HUES6 (cell line): ENCODE measurements around the gene PLS3.

Source experiments
- H3K27ac ChIP-seq: 2 replicates; pipeline ENCODE4 v1.7.0; 2013; ENCODE audit warnings: low read depth, mild to moderate bottlenecking, low read length, inconsistent platforms
- H3K27me3 ChIP-seq: 2 replicates; pipeline ENCODE4 v1.6.1; 2013; ENCODE audit warnings: low read length; ENCODE audit not compliant: control insufficient read depth, insufficient read depth
- H3K36me3 ChIP-seq: 2 replicates; pipeline ENCODE4 v1.6.1; 2013; ENCODE audit warnings: low read length; ENCODE audit not compliant: control insufficient read depth, insufficient read depth
- H3K4me1 ChIP-seq: 2 replicates; pipeline ENCODE4 v1.6.1; 2013; ENCODE audit warnings: low read length; ENCODE audit not compliant: control insufficient read depth, insufficient read depth
- H3K4me3 ChIP-seq: 2 replicates; pipeline ENCODE4 v1.5.1; 2013; ENCODE audit warnings: low read depth, low read length
- H3K9ac ChIP-seq: one replicate; pipeline ENCODE4 v1.6.1; 2013; ENCODE audit warnings: mild to moderate bottlenecking, low read length
- H3K9me3 ChIP-seq: 2 replicates; pipeline ENCODE4 v1.6.1; 2013; ENCODE audit warnings: low read depth, low read length; ENCODE audit not compliant: control insufficient read depth, insufficient read depth

PLS3 gene

GRCh38 chrX:115560978-115561604 lies at the start of gene PLS3:
Gene PLS3, plus strand, starts transcription at chrX:115561174. Its CDS starts 49,077 bp downstream, at chrX:115610251.
- Histone ChIP-seq H3K27ac (peak within 1 kb of the TSS; percentile 94), H3K9me3 (no peaks in the 10 kb centered on the region), H3K4me1 (peaks cover 23% of the 10 kb centered on the region), H3K27me3 (peaks cover 2% of the 10 kb centered on the region; the same call in 1 of the 2 replicates), H3K9ac (peak within 1 kb of the TSS; percentile 97), H3K4me3 (peak within 1 kb of the TSS; percentile 94), H3K36me3 (peaks cover 11% of the 10 kb centered on the region; the same call in 1 of the 2 replicates)

GRCh38 chrX:115518113-115518512 lies 42.9 kb upstream of the PLS3 start:
- no peaks in the 10 kb centered on the region for H3K36me3 ChIP-seq
- H3K4me1 ChIP-seq = no peaks in the 10 kb centered on the region
- no peaks in the 10 kb centered on the region for H3K9me3 ChIP-seq
- peaks cover 8% of the 10 kb centered on the region; the same call in 1 of the 2 replicates for H3K27me3 ChIP-seq
- H3K4me3 ChIP-seq = no peak overlapping the region
- H3K27ac ChIP-seq = no peak overlapping the region
- no peak overlapping the region for H3K9ac ChIP-seq

- H3K4me1 ChIP-seq = no peaks in the 10 kb centered on the region
- peaks cover 12% of the 10 kb centered on the region; the same call in 1 of the 2 replicates for H3K27me3 ChIP-seq
- no peaks in the 10 kb centered on the region for H3K9me3 ChIP-seq
- H3K36me3 ChIP-seq = no peaks in the 10 kb centered on the region
- no peak overlapping the region for H3K9ac ChIP-seq
- H3K4me3 ChIP-seq = no peak overlapping the region
- H3K27ac ChIP-seq = no peak overlapping the region
Measured at GRCh38 chrX:115521741-115522140, 39.2 kb upstream of the PLS3 start.

- Histone ChIP-seq H3K36me3 (no peaks in the 10 kb centered on the region), H3K27ac (no peak overlapping the region), H3K27me3 (peaks cover 12% of the 10 kb centered on the region; the same call in 1 of the 2 replicates), H3K9ac (no peak overlapping the region), H3K9me3 (no peaks in the 10 kb centered on the region), H3K4me1 (no peaks in the 10 kb centered on the region), H3K4me3 (no peak overlapping the region)
Measured at GRCh38 chrX:115522952-115523351, 38.0 kb upstream of the PLS3 start.

- no peak overlapping the region for H3K9ac ChIP-seq
- no peaks in the 10 kb centered on the region for H3K9me3 ChIP-seq
- no peak overlapping the region for H3K4me3 ChIP-seq
- no peaks in the 10 kb centered on the region for H3K36me3 ChIP-seq
- H3K4me1 ChIP-seq = peaks cover 10% of the 10 kb centered on the region; the same call in 1 of the 2 replicates
- H3K27ac ChIP-seq = no peak overlapping the region
- peaks cover 9% of the 10 kb centered on the region; the same call in 1 of the 2 replicates for H3K27me3 ChIP-seq
Measured at GRCh38 chrX:115525486-115525885, 35.5 kb upstream of the PLS3 start.

GRCh38 chrX:115531818-115532403 lies 29.1 kb upstream of the PLS3 start:
- no peak overlapping the region for H3K9ac ChIP-seq
- H3K4me3 ChIP-seq = no peak overlapping the region
- H3K27me3 ChIP-seq = peaks cover 9% of the 10 kb centered on the region; the same call in 1 of the 2 replicates
- H3K4me1 ChIP-seq = peaks cover 13% of the 10 kb centered on the region; the same call in 1 of the 2 replicates
- H3K9me3 ChIP-seq = no peaks in the 10 kb centered on the region
- no peaks in the 10 kb centered on the region for H3K36me3 ChIP-seq
- no peak overlapping the region for H3K27ac ChIP-seq

- Histone ChIP-seq H3K4me3 (no peak overlapping the region), H3K36me3 (no peaks in the 10 kb centered on the region), H3K27ac (no peak overlapping the region), H3K4me1 (peaks cover 13% of the 10 kb centered on the region; the same call in 1 of the 2 replicates), H3K27me3 (peaks cover 14% of the 10 kb centered on the region; the same call in 1 of the 2 replicates), H3K9ac (no peak overlapping the region), H3K9me3 (no peaks in the 10 kb centered on the region)
Measured at GRCh38 chrX:115533485-115533884, 27.5 kb upstream of the PLS3 start.

GRCh38 chrX:115534383-115534782 lies 26.6 kb upstream of the PLS3 start:
- Histone ChIP-seq H3K27ac (no peak overlapping the region), H3K9me3 (no peaks in the 10 kb centered on the region), H3K4me1 (peaks cover 5% of the 10 kb centered on the region; the same call in 1 of the 2 replicates), H3K9ac (no peak overlapping the region), H3K27me3 (peaks cover 14% of the 10 kb centered on the region; the same call in 1 of the 2 replicates), H3K4me3 (no peak overlapping the region), H3K36me3 (no peaks in the 10 kb centered on the region)

- no peaks in the 10 kb centered on the region for H3K36me3 ChIP-seq
- no peak overlapping the region for H3K27ac ChIP-seq
- H3K27me3 ChIP-seq = peaks cover 14% of the 10 kb centered on the region; the same call in 1 of the 2 replicates
- H3K4me3 ChIP-seq = no peak overlapping the region
- no peak overlapping the region for H3K9ac ChIP-seq
- no peaks in the 10 kb centered on the region for H3K9me3 ChIP-seq
- H3K4me1 ChIP-seq = peaks cover 4% of the 10 kb centered on the region; the same call in 1 of the 2 replicates
Measured at GRCh38 chrX:115535421-115535820, 25.6 kb upstream of the PLS3 start.

- no peaks in the 10 kb centered on the region for H3K9me3 ChIP-seq
- peaks cover 4% of the 10 kb centered on the region; the same call in 1 of the 2 replicates for H3K4me1 ChIP-seq
- no peaks in the 10 kb centered on the region for H3K36me3 ChIP-seq
- H3K4me3 ChIP-seq = no peak overlapping the region
- no peak overlapping the region for H3K9ac ChIP-seq
- H3K27me3 ChIP-seq = peaks cover 14% of the 10 kb centered on the region; the same call in 1 of the 2 replicates
- H3K27ac ChIP-seq = no peak overlapping the region
Measured at GRCh38 chrX:115535844-115536243, 25.1 kb upstream of the PLS3 start.

GRCh38 chrX:115539841-115540240 lies 21.1 kb upstream of the PLS3 start:
- Histone ChIP-seq H3K27ac (no peak overlapping the region), H3K27me3 (peaks cover 6% of the 10 kb centered on the region; the same call in 1 of the 2 replicates), H3K9me3 (no peaks in the 10 kb centered on the region), H3K4me1 (no peaks in the 10 kb centered on the region), H3K36me3 (no peaks in the 10 kb centered on the region), H3K4me3 (no peak overlapping the region), H3K9ac (no peak overlapping the region)
